ENCODE results near the gene CHRND. TPM values are rescaled to one million over a fixed set of nuclear protein-coding genes. Genes with fewer than 3 reads are reported as not detected.

CHRND gene
- total and polyA plus RNA-seq, 2 of the 8 experiments (the other 6 are each of a cell fraction or from before 2014, with no cell fraction given) = 0.24 TPM; not detected in 1

- Histone ChIP-seq H4K8ac (ENCODE audit: extremely low read depth, insufficient read depth, low read length) (0 out of 2 replicates have a peak overlapping the region, but pooled peaks have one; percentile 9), H3K18ac (ENCODE audit: extremely low read depth, low read length) (no peak overlapping the region), H3K4me3 (ENCODE audit: extremely low read depth in 1 of 4, insufficient read depth in 2 of 4, low read depth in 3 of 4, low read length in 4 of 4) (no peak overlapping the region), H2BK5ac (ENCODE audit: low read depth, low read length) (no peak overlapping the region), H3K79me2 (ENCODE audit: control insufficient read depth in 1 of 2, insufficient read depth in 2 of 2, low read length in 2 of 2) (no peaks in the 10 kb centered on the region), H2BK20ac (ENCODE audit: low read length) (no peak overlapping the region), H3K79me1 (ENCODE audit: low read depth, low read length) (no peaks in the 10 kb centered on the region), H3K9ac (replicated peaks in 1 of 4; ENCODE audit: extremely low read depth in 1 of 4, low read depth in 3 of 4, low read length in 3 of 4) (no peak overlapping the region), H3K23ac (ENCODE audit: insufficient read length) (no peak overlapping the region), H3K27ac (ENCODE audit: low read depth, low read length) (no peak overlapping the region), H2AFZ (ENCODE audit: low read length) (no peak overlapping the region), H2BK15ac (ENCODE audit: low read length) (0 out of 2 replicates have a peak overlapping the region, but pooled peaks have one; percentile 29), H3K27me3 (replicated peaks in 1 of 4; ENCODE audit: control insufficient read depth in 3 of 4, extremely low read depth in 1 of 4, insufficient read depth in 3 of 4, low read length in 3 of 4) (no peaks in the 10 kb centered on the region), H3K36me3 (ENCODE audit: control insufficient read depth in 2 of 4, insufficient read depth in 4 of 4, low read length in 3 of 4) (no peaks in the 10 kb centered on the region), H4K91ac (replicated peaks; ENCODE audit: insufficient read length, low read length) (peak overlapping the region; percentile 77), H3K14ac (ENCODE audit: insufficient read length) (no peak overlapping the region), H3K4me2 (ENCODE audit: insufficient read depth in 1 of 2, low read depth in 2 of 2, low read length in 2 of 2) (no peak overlapping the region), H3K23me2 (ENCODE audit: low read depth, low read length) (0 out of 2 replicates have a peak, but pooled peaks cover 1% of the 10 kb centered on the region), H3K4me1 (replicated peaks in 1 of 4; ENCODE audit: control insufficient read depth in 3 of 4, insufficient read depth in 4 of 4, low read length in 3 of 4) (peaks cover 0 to 15% (median 10%) of the 10 kb centered on the region in 4 experiments; a peak in 6 of 7 replicates), H2BK120ac (replicated peaks; ENCODE audit: low read depth, low read length) (no peak overlapping the region), H3K4ac (replicated peaks; ENCODE audit: insufficient read length, low read depth, low read length) (no peak overlapping the region), H2AK5ac (ENCODE audit: low read depth, low read length) (no peak overlapping the region), H3K56ac (replicated peaks; ENCODE audit: insufficient read length, low read depth, low read length) (no peak overlapping the region), H2BK12ac (ENCODE audit: low read depth, low read length) (no peak overlapping the region), H4K5ac (ENCODE audit: insufficient read length, low read depth, low read length) (no peak overlapping the region), H3K9me3 (ENCODE audit: insufficient read depth in 2 of 2, low read depth in 1 of 2, low read length in 1 of 2) (0 out of 4 replicates have a peak, but pooled peaks cover 0 to under 1% of the 10 kb centered on the region in 2 experiments), H4K20me1 (replicated peaks in 1 of 2; ENCODE audit: control insufficient read depth in 1 of 2, insufficient read depth in 2 of 2, low read length in 2 of 2) (peaks cover 4 to 7% of the 10 kb centered on the region in 2 experiments)
- ChIA-PET CTCF (ENCODE audit: partially characterized antibody) (interaction anchor here (1.6 kb wide), 1 partner anchor 18 kb away, joined by 4 read pairs; no protein-coding TSS in a partner anchor), POLR2A (ENCODE audit: partially characterized antibody) (interaction anchor here (0.9 to 4.0 kb wide), 2 partner anchors 9 to 10 kb away, joined by 3 to 24 read pairs; partner anchors contain the start of genes EIF4E2 and TIGD1)
- DNase-seq (ENCODE audit: low read depth in 1 of 2, low spot score in 2 of 2) = peak in 1 of 2 experiments; percentile 47
- TF ChIP-seq YY1 (IDR thresholded peaks at IDR 0.05; ENCODE audit: low read depth, low read length) = no peak
- no peak for TF ChIP-seq CBX5 (IDR thresholded peaks at IDR 0.05; ENCODE audit: low read depth, low read length)
- no peak for TF ChIP-seq SRF (IDR thresholded peaks at IDR 0.05; ENCODE audit: low read depth, low read length)
- no peak for FAIRE-seq
- WGBS, 2 experiments (ENCODE audit: extremely low coverage in 1 of 2, insufficient coverage in 1 of 2, insufficient read length in 1 of 2, insufficient replicate concordance in 2 of 2, low coverage in 1 of 2, low lambda C conversion rate in 2 of 2, missing lambda C conversion rate in 1 of 2) = 91% methylated on average over 18 of the region's 19 CpGs; no CpG with 5 or more reads in 1 of the 2 experiments
Observed at GRCh38 chr2:232541195-232541960, 15.4 kb downstream of the CHRND start.
